HK-2 (cell line): ENCODE data around the gene CSF2.

Source experiments
- DNase-seq: peaks from one replicate; pipeline ENCODE4 v3.0.0-alpha.2; 2018; ENCODE audit not compliant: unreplicated experiment

The CSF2 gene

GRCh38 chr5:132067941-132068808 is 5.4 kb upstream of the CSF2 start:
- DNase-seq: no peak

GRCh38 chr5:132069561-132069960 is 4.0 kb upstream of the CSF2 start:
- no peak for DNase-seq

DNA sequence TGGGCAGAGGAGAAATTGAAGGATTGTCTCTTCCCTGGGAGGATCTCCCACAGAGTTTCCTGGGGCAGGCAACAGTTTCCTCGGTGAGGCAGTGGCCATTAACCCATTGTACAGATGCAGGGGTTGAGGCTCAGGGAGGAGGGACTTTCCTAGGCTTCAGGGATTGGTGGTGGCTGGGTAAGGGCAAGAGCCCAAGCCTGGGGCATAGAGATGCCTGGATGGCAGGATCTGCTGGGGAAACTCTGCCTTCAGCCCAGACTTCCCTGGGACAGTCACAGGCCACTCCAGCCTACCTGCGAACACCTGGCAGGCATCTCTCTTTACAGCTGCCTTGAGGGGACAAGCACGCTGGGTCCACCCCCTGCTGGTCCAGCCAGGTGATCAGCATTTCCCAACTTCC is 3.6 kb upstream of the CSF2 start:
- DNase-seq: no peak

GRCh38 chr5:132070460-132071337 is 2.9 kb upstream of the CSF2 start:
- DNase-seq: no peak

GRCh38 chr5:132071338-132071707 is 2.3 kb upstream of the CSF2 start:
- DNase-seq: no peak

DNA sequence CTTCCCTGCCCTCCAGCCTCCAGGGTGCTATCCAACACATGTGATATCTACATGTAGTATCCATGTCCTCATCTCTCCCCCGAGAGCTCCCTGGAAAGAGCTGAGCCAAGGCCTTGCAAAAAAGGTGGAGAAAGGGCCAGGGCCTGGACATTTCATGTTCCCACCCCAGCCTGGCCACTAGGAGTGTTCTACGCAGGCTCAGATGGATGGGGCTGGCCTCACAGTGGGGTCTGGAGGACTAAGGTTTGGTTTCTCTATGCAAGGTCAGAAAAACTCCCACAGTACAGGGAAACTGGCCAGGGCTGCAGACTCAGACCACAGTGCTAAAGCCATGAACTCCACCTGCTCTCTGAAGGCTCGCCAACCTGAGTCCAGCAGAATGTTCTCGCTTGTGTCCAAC is 1.5 kb upstream of the CSF2 start:
- DNase-seq: no peak

GRCh38 chr5:132072528-132072927 is 1.1 kb upstream of the CSF2 start:
- no peak for DNase-seq

DNA sequence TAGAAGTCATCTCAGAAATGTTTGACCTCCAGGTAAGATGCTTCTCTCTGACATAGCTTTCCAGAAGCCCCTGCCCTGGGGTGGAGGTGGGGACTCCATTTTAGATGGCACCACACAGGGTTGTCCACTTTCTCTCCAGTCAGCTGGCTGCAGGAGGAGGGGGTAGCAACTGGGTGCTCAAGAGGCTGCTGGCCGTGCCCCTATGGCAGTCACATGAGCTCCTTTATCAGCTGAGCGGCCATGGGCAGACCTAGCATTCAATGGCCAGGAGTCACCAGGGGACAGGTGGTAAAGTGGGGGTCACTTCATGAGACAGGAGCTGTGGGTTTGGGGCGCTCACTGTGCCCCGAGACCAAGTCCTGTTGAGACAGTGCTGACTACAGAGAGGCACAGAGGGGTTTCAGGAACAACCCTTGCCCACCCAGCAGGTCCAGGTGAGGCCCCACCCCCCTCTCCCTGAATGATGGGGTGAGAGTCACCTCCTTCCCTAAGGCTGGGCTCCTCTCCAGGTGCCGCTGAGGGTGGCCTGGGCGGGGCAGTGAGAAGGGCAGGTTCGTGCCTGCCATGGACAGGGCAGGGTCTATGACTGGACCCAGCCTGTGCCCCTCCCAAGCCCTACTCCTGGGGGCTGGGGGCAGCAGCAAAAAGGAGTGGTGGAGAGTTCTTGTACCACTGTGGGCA is 642 bp downstream of the CSF2 start:
- no peak for DNase-seq

DNA sequence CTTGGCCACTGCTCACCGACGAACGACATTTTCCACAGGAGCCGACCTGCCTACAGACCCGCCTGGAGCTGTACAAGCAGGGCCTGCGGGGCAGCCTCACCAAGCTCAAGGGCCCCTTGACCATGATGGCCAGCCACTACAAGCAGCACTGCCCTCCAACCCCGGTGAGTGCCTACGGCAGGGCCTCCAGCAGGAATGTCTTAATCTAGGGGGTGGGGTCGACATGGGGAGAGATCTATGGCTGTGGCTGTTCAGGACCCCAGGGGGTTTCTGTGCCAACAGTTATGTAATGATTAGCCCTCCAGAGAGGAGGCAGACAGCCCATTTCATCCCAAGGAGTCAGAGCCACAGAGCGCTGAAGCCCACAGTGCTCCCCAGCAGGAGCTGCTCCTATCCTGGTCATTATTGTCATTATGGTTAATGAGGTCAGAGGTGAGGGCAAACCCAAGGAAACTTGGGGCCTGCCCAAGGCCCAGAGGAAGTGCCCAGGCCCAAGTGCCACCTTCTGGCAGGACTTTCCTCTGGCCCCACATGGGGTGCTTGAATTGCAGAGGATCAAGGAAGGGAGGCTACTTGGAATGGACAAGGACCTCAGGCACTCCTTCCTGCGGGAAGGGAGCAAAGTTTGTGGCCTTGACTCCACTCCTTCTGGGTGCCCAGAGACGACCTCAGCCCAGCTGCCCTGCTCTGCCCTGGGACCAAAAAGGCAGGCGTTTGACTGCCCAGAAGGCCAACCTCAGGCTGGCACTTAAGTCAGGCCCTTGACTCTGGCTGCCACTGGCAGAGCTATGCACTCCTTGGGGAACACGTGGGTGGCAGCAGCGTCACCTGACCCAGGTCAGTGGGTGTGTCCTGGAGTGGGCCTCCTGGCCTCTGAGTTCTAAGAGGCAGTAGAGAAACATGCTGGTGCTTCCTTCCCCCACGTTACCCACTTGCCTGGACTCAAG is 1.5 kb downstream of the CSF2 start:
- peak; percentile 37 for DNase-seq

GRCh38 chr5:132075719-132076077 is 2.1 kb downstream of the CSF2 start:
- DNase-seq: no peak

- DNase-seq: no peak
Measured at GRCh38 chr5:132076202-132076830, 2.7 kb downstream of the CSF2 start.

DNA sequence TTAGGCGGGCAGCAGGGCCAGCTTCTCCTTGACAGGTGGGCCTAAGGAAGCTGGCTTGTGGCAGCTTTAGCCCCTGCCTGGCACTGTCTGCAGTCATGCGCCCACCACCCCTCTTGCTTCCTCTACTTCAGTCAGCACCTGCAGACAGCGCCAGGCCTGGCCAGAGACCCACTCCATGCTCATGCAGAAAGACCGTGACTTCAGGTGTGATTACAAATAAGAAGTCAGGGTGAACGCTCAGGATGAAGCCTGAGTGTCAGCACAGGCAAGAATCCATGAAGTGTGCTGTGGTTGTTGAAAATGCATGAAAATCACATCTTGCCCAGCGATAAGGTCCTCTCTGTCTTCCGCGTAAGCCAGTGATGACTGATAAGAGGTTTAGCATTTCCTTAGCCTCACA is 3.4 kb downstream of the CSF2 start:
- no peak for DNase-seq

GRCh38 chr5:132079081-132079480 is 5.5 kb downstream of the CSF2 start:
- DNase-seq: no peak

DNA sequence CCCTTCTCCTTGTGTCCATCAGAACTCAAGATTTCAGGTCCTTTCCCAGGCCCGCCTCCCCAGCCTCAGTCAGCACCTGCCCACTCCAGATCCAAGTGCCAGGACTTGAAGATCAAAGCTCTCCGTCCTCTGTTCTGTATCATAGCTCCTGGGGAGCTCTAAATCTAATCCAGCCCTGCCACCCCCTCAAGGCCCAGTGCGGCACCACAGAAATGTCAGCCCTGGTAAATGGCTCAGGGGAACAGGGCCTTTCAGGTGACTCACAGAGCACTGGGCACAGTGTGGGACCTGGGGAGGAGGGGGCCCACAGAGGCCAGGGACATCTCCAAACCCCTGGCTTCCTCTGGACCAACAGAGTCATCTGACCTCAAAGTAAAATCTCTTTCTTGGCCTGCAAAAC is 6.0 kb downstream of the CSF2 start:
- DNase-seq: no peak

DNA sequence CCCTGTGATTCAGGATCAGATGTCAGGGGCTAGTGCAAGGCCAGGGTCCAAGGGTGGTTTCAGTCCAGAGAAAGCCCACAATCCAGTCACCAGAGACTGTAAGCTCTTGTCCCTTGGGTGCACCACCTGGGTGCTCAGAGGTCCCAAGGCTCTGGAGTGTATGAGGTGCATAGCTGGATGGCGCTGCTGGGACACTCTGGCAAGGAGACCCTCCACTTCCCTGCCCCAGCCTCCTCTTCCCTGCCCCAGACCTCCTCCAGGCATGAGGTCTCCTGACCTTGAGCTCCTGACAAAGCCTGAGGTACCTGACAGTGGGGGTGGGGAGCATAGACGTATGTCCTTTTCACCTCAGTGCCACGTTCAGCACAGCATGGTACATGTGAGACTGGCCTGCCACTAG is 7.0 kb downstream of the CSF2 start:
- no peak for DNase-seq

DNA sequence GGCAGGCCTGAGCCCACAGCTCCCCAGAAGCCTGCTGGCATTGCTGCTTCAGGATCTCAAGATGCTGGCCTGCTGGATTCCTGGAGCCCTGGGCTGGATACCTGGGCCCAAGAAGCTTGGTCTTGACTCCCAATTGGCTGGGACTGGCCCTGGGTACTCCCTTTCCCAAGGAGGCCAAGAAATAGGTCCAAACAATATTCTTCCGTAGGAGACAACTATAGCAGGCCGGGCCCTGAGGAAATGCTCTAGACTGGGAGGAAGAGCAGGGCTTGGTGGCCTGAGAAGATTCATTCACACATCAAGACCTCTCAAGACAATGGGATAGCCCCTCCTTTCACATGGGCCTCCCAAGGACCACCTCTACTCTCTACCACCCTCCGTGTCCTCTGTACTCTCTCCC is 7.9 kb downstream of the CSF2 start:
- DNase-seq: no peak

DNA sequence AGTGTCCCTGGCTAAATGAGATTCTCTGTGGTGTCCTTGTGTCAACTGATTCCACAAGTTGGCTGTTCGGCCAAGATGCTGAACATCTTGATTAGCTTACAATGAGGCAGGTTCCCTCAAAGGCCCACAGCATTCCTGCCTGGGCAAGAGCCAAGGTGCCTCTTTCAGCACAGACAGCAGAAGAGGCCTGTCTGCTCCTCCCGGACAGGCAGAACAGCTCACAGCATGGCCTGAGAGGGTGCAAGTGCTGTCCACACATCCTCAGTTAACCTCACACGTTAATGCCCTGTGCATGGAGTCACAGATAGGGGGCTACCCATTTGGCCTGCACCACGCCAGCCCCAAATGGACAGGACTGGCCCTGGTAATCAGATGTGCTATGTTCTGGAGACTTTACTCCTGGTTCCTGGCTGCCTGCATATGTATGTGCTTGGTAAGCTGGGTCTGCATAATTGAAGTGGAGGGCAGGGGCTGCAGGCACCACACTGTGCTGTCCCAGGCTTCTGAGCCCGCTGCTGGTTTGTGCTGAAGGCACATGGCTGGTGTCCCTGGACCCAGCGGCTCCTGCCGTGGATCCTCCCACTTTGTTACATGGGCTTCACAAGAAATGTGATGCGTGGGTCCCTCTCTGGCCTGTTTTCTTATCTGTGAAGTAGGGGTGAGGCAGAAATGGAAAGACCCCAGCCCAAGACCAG is 8.9 kb downstream of the CSF2 start:
- no peak for DNase-seq

GRCh38 chr5:132083071-132083678 is 9.6 kb downstream of the CSF2 start:
- no peak for DNase-seq

GRCh38 chr5:132085686-132086085 is 12.1 kb downstream of the CSF2 start:
- no peak for DNase-seq

DNA sequence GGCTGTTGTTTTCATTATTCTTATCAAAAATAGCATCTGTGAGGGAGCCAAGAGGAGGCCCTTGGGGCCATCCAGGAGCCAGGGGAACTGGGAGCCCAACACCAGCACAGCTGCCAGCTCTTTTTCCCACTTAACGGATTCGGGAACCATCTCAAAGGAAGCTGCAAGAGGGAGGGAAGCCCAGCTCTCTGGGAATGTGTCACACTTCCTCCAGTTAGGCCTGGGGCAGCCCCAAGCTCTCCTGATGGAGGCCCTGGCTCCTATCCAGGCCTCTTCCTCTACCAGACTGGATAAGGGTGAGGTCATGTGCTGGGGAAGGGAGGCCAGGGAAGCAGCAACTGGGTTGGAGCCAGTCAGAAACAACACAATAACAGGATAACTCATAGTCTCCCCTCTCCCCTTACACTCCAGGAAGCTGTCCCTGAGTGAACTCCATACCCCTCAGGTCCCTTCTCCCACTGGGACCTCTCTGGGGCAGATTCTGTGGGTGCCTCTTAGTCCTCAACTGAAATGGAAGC is 12.7 kb downstream of the CSF2 start:
- peak; percentile 86 for DNase-seq
